Femur (tissue), 1 donor: Measurements from ENCODE around the gene PGM1.

Source experiments
- DNase-seq: peaks from one replicate; pipeline ENCODE4 v3.0.0-alpha.2; 2017

The PGM1 gene

GRCh38 chr1:63601463-63601862 is 8.3 kb downstream of the PGM1 start:
- DNase-seq, result no peak

GRCh38 chr1:63601912-63602311 is 8.7 kb downstream of the PGM1 start:
- DNase-seq, result no peak

GRCh38 chr1:63602629-63603028 is 9.4 kb downstream of the PGM1 start:
- no peak for DNase-seq

- DNase-seq, result no peak
Measured at GRCh38 chr1:63603810-63604209, 10.6 kb downstream of the PGM1 start.

- no peak for DNase-seq
Measured at GRCh38 chr1:63607322-63607721, 14.1 kb downstream of the PGM1 start.

- no peak for DNase-seq
Measured at GRCh38 chr1:63611231-63611630, 18.0 kb downstream of the PGM1 start.

GRCh38 chr1:63612564-63612963 is 19.4 kb downstream of the PGM1 start:
- no peak for DNase-seq

GRCh38 chr1:63612971-63613370 is 19.8 kb downstream of the PGM1 start:
- no peak for DNase-seq

GRCh38 chr1:63615768-63616420 is 22.7 kb downstream of the PGM1 start:
- peak; percentile 67 for DNase-seq

GRCh38 chr1:63617450-63617849 is 24.2 kb downstream of the PGM1 start:
- DNase-seq, result no peak

- DNase-seq, result no peak
Measured at GRCh38 chr1:63618011-63618410, 24.8 kb downstream of the PGM1 start.

- DNase-seq, result no peak
Measured at GRCh38 chr1:63619558-63619957, 26.3 kb downstream of the PGM1 start.

GRCh38 chr1:63620671-63621070 is 27.5 kb downstream of the PGM1 start:
- no peak for DNase-seq

GRCh38 chr1:63621075-63621474 is 27.9 kb downstream of the PGM1 start:
- no peak for DNase-seq

- DNase-seq, result no peak
Measured at GRCh38 chr1:63621698-63622097, 28.5 kb downstream of the PGM1 start.

GRCh38 chr1:63622849-63623566 is 29.8 kb downstream of the PGM1 start:
- DNase-seq, result no peak

- no peak for DNase-seq
Measured at GRCh38 chr1:63623952-63624351, 30.7 kb downstream of the PGM1 start.

GRCh38 chr1:63624911-63625310 is 31.7 kb downstream of the PGM1 start:
- no peak for DNase-seq

GRCh38 chr1:63626222-63626621 is 33.0 kb downstream of the PGM1 start:
- no peak for DNase-seq

GRCh38 chr1:63628607-63629006 is 35.4 kb downstream of the PGM1 start:
- DNase-seq, result no peak

GRCh38 chr1:63630238-63630637 is 37.0 kb downstream of the PGM1 start:
- DNase-seq, result no peak

GRCh38 chr1:63630666-63631065 is 37.5 kb downstream of the PGM1 start:
- DNase-seq, result no peak

- DNase-seq, result no peak
Measured at GRCh38 chr1:63632110-63632509, 38.9 kb downstream of the PGM1 start.

GRCh38 chr1:63633281-63633680 is 40.1 kb downstream of the PGM1 start:
- no peak for DNase-seq

- DNase-seq, result no peak
Measured at GRCh38 chr1:63634471-63634870, 41.3 kb downstream of the PGM1 start.
